GM06990 (cell line): Measurements from ENCODE around the gene FBN1.

Experiments
- DNase-seq: peaks from one replicate; pipeline ENCODE4 v3.0.0-alpha.2; 2011; ENCODE audit not compliant: insufficient read length; ENCODE audit errors: extremely low read depth
- H3K27me3 ChIP-seq: replicated peaks from 2 replicates; pipeline ENCODE4 v1.6.0; 2011; ENCODE audit warnings: low read length; ENCODE audit not compliant: control insufficient read depth, insufficient read depth
- H3K36me3 ChIP-seq: 2 replicates; pipeline ENCODE4 v1.5.1; 2011; ENCODE audit warnings: low read length; ENCODE audit not compliant: control insufficient read depth, insufficient read depth
- H3K4me3 ChIP-seq: replicated peaks from 2 replicates; pipeline ENCODE4 v1.5.1; 2011; ENCODE audit warnings: low read depth, mild to moderate bottlenecking, control low read depth, low read length
- TF ChIP-seq, protein P1 (sequence below): IDR thresholded peaks from 2 replicates; pipeline ENCODE4 v1.5.1; 2011; ENCODE audit warnings: low read length, control low read depth, mild to moderate bottlenecking, inconsistent platforms; ENCODE audit not compliant: insufficient read depth, poor library complexity, severe bottlenecking

The FBN1 gene

DNA sequence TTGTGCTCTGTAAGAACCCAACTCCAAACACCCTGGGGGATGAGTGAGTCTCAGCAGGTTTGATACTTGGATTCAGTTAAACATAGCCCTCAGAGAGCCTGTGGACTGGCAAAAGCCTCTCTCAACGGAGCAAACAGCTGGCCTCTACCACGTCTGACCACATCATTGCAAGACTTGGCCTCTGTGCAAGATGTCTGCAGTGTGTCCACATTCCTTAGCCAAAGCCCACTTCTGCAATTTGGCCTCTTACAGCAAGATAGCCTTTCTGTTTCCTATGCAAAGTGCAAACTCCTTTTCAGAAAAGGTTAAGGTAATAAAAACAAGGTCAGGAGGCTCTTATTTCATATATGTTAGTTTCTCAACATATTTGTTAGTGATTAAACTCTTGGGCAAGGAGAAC lies 27.9 kb downstream of the FBN1 start:
- no peaks in the 10 kb centered on the region for H3K27me3 ChIP-seq
- H3K4me3 ChIP-seq = no peak overlapping the region
- TF ChIP-seq, protein P1, sequence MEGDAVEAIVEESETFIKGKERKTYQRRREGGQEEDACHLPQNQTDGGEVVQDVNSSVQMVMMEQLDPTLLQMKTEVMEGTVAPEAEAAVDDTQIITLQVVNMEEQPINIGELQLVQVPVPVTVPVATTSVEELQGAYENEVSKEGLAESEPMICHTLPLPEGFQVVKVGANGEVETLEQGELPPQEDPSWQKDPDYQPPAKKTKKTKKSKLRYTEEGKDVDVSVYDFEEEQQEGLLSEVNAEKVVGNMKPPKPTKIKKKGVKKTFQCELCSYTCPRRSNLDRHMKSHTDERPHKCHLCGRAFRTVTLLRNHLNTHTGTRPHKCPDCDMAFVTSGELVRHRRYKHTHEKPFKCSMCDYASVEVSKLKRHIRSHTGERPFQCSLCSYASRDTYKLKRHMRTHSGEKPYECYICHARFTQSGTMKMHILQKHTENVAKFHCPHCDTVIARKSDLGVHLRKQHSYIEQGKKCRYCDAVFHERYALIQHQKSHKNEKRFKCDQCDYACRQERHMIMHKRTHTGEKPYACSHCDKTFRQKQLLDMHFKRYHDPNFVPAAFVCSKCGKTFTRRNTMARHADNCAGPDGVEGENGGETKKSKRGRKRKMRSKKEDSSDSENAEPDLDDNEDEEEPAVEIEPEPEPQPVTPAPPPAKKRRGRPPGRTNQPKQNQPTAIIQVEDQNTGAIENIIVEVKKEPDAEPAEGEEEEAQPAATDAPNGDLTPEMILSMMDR = no peak
- no peaks in the 10 kb centered on the region for H3K36me3 ChIP-seq
- DNase-seq = no peak

DNA sequence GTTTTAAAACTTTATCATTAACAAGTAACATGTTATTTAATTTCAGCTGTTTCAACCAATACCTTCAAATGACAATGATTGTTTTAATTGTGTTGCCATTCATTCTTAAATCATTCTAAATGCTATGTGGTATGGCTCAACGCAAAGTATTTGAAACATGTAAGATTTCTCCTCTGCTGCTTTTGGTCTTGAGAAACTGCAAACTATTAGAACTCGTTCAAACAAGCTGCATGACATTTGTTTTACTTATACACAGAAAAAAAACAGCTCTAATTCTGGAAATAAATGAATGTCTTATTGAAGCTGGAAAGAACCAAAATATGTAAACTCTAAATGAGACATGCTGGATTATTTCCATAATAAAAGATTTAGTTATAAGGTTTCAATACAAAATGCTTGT lies 29.3 kb downstream of the FBN1 start:
- TF ChIP-seq, protein P1 = no peak
- Histone ChIP-seq H3K4me3 (no peak overlapping the region), H3K36me3 (no peaks in the 10 kb centered on the region), H3K27me3 (no peaks in the 10 kb centered on the region)
- DNase-seq = no peak

DNA sequence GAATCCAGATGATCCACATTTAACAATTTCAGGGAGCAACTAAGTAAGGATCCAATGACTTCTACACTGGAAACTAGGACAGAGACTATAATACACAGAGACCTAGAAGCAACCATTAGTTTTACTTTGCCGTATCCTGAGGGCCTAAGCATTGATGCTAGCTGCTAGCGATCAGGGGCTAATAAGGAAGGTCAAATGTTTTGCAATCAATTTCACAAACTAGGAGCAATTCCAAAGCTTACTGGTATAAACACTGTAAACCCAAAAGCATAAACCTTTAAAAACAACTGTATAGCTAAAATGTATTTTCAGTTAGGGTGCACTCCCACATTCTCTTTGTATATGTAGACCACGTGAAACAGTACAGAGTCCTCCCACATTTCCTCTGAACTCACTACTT lies 31.5 kb downstream of the FBN1 start:
- Histone ChIP-seq H3K36me3 (no peaks in the 10 kb centered on the region), H3K4me3 (no peak overlapping the region), H3K27me3 (no peaks in the 10 kb centered on the region)
- DNase-seq = no peak
- TF ChIP-seq, protein P1 = no peak

DNA sequence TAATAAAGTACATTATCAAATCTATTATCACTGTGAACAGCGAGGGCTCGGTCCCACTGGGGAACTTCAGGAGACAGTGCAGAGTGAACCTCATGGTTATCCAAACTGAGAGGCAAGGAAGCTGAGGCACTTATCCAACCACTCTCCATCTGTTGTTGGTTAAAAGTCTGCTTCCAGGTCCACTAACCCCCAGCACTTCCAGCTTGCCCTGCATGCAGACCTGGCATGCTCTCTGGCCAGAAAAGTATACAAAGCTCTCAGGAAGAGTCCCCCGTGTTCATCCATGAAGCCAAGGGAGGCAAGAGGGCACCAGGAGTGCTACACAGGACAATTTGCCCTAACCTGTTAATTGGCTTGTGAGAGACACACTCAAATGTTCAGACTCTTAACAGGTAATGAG lies 36.0 kb downstream of the FBN1 start:
- TF ChIP-seq, protein P1 = no peak
- H3K27me3 ChIP-seq = no peaks in the 10 kb centered on the region
- H3K36me3 ChIP-seq = no peaks in the 10 kb centered on the region
- H3K4me3 ChIP-seq = no peak overlapping the region
- no peak for DNase-seq

DNA sequence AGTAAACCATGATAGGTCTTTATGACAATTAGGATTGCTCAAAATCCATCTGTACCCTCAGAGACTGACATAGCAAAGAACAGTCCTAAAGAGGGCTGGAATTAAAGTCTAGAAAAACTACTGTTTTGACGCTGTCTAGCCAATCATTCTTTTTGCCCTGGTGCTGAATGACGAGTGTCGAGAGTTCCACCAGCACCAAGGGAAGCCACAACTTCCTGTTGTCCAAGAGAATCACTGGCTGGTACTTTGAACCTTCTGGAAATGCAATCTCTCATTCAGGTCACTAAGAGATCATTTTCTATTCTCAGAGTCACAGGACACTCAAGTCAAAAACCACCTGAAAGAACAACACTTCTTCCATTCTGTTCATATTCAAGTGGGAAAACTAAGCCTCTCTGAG lies 37.7 kb downstream of the FBN1 start:
- Histone ChIP-seq H3K27me3 (no peaks in the 10 kb centered on the region), H3K4me3 (no peak overlapping the region), H3K36me3 (no peaks in the 10 kb centered on the region)
- DNase-seq = no peak
- TF ChIP-seq, protein P1 = no peak

DNA sequence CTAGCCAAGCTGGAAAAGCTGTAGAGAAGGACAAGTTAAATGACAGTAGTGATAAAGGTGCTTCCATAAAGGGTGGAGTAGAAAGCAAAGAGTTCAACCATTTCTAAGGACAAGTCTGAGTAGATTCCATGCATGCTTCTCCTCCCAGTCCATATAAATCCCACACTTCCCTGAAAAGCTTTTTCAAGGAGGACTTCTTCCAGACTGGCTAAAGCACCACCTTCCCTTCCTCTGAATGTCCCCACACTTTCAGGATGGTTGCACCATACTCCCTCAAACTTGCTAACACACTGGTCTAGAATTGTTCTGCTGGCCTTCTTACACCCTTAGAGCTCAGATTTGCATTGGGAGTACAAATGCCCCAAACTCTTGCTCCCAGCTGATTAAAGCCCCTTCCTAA lies 40.9 kb downstream of the FBN1 start:
- Histone ChIP-seq H3K27me3 (no peaks in the 10 kb centered on the region), H3K4me3 (no peak overlapping the region), H3K36me3 (no peaks in the 10 kb centered on the region; the same call in 1 of the 2 replicates)
- TF ChIP-seq, protein P1 = no peak
- no peak for DNase-seq
